Measurements from ENCODE around the gene GATAD2A.

Gene GATAD2A

DNA sequence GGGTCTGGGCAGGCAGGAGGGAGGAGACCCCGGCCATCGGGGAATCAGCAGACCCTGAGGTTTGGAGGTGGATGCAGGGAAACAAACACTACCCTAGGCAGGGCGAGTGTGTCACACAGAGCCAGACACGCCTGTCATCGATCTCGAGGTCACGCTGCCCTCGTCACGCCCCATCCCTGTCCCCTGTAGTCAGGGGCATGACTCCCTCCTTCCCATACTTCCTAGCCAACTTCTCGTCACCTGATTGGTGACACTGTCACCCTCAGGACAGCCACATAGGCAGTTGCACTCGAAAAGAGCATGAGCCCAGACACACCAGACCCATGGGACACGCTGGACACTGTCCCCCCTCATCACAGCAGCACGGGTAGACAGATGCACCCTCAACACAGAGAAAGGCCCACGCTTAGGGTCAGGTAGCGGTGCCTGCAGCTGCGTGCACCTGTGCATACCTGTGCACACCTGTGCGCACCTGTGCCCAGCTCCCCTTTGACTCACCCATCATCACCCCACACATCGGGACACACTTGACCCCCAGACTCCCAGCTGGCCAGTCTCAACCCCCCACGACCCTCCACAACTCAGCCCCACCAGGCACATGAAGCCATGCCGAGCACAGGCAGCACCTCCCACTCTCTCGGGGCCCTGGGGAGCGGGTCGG lies 144.5 kb downstream of the GATAD2A start:
- no peak for FAIRE-seq

DNA sequence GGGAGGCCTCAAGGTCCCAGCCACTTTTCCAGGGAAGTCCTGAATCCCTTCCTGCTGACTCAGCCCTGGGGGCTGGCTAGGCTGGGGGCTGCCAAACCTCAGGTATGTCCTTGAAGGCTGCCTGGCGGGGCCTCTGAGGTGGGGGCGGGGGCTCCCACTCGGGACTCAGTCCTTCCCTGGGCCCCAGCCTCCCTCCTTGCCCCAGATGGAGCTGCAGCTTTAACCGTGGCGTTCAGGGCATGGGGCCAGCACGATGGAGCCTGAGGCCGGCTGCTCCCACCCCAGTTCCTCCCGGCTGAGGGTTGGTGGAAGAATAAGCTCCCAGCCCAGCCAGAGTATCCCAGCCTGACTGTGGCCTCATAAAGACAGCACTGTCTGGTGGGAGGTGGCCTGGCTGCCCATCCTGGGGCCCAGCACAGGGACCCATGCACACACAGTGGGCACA lies 145.0 kb downstream of the GATAD2A start:
- no peak for FAIRE-seq

DNA sequence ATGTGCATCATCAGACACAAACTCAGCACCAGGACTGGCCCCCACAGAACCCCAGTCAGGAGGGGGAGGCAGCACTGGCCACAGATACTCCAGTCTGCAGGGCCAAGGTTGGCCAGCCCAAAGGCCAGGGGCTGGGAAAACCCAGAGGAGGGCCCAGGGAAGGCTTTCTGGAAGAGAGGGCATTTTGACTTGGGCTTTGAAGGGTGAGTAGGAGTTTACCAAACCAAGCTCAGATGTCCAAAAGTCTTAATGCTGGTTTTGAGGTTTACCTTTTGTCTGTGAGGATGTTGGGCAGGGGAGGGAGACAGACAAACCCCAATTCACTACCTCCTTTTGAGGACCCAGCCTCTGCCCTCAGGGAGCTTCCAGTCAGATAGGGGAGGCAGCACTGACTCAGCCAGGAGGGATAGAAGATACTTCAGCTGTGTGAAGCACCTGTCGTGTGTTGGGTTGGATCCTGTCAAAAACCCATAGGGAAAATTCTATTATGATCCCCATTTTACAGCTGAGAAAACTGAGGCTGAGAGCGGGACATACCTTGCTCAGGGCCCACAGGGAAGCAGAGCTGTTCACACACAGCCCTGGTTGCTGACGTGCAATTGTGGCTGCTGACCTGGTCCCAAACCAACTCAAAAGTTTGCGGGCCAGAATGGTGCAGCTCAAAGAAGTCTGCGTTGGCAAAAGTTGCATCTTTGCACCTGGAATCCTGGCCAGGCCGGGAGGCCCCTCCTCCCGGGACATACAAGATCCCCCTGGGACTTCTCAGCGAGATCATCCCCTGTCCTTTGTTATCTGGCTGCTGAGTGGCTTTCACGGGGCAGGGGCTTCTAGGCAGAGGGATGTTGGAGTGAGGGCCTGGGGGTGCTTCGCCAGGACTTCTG lies 145.7 kb downstream of the GATAD2A start:
- no peak for FAIRE-seq

DNA sequence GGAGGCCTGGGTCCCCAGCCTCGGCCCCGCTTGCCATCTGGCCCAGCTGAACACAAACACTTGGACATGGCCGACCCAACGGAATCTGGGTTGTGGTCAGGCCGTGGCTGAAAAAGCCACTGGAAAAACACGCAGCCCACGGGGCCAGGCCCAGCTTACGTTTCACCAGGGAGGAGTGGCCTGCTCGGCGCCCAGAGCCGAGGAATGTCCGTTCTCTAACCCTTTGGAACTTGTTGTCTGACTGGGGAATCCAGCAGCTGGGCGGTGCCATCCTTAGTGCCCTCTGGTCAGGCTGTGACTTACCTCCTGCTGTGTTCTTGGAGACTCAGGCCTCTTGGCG lies 146.3 kb downstream of the GATAD2A start:
- no peak for FAIRE-seq

DNA sequence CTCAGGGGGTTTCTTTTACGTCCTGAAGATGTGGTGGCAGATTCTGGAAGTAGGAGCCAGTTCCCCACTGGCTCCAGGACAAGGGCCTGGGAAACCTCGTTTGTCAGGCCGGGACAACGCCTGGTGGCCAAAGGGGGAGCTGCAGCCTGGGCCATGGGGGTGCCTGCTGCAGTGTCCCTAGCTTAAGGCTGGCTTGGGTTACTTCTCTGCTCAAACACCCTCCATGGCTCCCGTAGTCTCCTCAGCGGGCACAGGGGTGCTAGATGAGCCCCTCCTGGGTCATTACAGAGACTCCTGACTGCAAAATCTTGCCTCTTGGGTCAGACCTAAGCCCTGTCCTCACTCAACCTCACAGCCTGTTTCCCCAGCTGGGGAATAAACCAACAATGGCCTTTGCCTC lies 147.3 kb downstream of the GATAD2A start:
- no peak for FAIRE-seq

DNA sequence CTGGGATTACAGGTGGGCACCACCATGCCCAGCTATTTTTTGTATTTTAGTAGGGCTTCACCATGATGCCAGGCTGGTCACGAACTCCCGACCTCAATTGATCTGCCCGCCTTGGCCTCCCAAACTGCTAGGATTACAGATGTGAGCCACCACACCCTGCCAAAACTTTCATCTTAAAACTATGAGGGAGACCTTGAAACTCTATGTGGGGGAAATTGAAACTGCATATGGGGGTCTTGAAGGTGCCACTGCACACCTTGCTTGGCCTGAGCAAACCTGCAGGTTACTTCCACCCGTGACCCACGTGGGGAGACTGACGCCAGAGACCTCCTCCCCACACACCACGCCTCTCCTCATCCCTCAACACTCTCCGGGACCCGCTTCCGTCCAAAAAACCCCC lies 148.2 kb downstream of the GATAD2A start:
- FAIRE-seq: no peak

DNA sequence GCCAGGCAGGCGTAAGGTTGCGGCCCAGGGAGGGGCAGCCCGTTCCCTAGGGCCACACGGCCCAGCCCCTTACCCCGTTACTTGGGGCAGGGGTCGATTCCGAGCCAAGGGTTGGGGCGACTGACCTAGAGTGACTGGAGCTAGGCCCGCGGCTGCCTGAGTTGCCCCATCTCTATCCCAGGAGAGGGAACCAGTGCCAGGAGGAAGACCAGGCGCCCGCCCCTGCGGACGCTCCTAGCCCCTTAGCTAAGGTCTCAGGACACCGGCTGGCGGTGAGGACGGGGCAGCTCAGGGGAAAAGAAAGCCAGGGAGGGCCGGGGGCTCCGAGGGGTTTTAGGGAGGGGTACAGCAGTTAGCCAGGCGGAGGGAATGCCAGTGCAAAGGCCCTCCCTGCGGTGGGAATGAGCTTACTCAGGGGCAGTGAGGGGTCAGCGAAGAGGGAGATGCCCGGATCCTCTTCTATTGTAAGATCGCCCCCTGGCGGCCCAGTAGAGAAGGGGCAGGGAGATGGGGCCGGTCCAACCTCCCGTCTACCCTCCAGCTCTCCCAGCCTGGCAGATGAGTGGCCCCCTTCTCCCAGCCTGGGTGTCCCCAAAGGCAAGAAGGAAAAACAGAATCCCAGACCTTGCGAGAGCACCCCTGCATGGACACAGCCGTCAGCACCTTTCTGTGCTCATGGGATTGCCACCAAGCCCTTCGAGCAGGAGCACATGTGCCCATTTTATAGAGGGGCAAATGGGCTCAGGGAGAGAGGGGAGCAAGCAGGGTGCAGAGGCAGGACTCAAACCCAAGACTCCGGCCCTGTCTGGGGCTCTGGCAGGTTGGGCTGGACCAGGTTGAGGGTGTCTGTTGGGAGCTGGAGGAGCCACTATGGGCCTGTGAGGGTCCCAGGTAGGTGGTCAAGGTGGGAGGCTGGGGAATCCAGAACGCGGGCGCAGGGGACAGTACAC lies 148.9 kb downstream of the GATAD2A start:
- FAIRE-seq: no peak

DNA sequence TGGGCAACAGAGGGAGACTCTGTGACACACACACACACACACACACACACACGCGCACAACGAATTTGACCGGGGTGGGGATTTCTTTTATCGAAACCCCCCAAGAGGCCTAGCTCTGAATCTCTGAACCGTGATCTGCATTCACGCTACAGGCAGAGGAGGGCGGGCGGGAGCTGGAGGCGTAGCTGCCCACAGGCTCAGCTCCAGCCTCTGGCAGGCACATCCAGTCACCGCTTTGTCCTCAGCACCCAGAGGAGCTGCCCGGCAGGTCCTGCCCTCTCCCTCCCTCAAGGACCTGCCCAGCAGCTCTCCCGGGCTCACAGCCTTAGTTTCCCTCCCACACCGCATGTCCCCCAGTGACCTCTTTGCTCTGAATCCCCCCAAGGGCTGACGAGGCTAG lies 152.6 kb downstream of the GATAD2A start:
- FAIRE-seq: no peak

Measured in colon (tissue), 2 donors.